PFSK-1 (cell line): ENCODE results near the gene C3orf33.

ENCODE experiments used
- FOXP2 ChIP-seq: optimal IDR thresholded peaks from 2 replicates; pipeline ENCODE3; 2011; ENCODE audit warnings: borderline replicate concordance, control low read depth, inconsistent platforms; ENCODE audit not compliant: insufficient read depth; ENCODE audit errors: extremely low read length, extremely low read depth
- POLR2AphosphoS5 ChIP-seq: IDR thresholded peaks from 2 replicates; pipeline ENCODE4 v1.6.1; 2012; ENCODE audit warnings: low read depth, mild to moderate bottlenecking, control low read depth, low read length, moderate library complexity
- REST ChIP-seq, 2 experiments: IDR thresholded peaks; 2 replicates each; pipeline versions ENCODE4 v1.6.1 to v1.8.0; 2011 to 2012; ENCODE audit warnings: low read depth in 2 of 2, low read length in 2 of 2, control low read depth in 1 of 2, inconsistent platforms in 1 of 2, mild to moderate bottlenecking in 1 of 2, moderate library complexity in 1 of 2; ENCODE audit not compliant: insufficient read depth in 1 of 2
- SIN3A ChIP-seq: IDR thresholded peaks from 2 replicates; pipeline ENCODE4 v1.6.1; 2012; ENCODE audit warnings: mild to moderate bottlenecking, low read length, moderate library complexity, borderline replicate concordance; ENCODE audit not compliant: insufficient read depth
- TAF1 ChIP-seq: IDR thresholded peaks from 2 replicates; pipeline ENCODE4 v1.6.1; 2012; ENCODE audit warnings: low read length, control low read depth, borderline replicate concordance; ENCODE audit not compliant: insufficient read depth

C3orf33 gene

GRCh38 chr3:155748611-155749365 lies 57.3 kb downstream of the C3orf33 start:
- TF ChIP-seq POLR2AphosphoS5: no peak
- TF ChIP-seq TAF1: no peak
- no peak for TF ChIP-seq SIN3A
- no peak for TF ChIP-seq FOXP2
- TF ChIP-seq REST (IDR thresholded peaks at IDR 0.05; ENCODE audit: insufficient read depth in 1 of 2, low read depth in 2 of 2, low read length in 2 of 2): no peak

DNA sequence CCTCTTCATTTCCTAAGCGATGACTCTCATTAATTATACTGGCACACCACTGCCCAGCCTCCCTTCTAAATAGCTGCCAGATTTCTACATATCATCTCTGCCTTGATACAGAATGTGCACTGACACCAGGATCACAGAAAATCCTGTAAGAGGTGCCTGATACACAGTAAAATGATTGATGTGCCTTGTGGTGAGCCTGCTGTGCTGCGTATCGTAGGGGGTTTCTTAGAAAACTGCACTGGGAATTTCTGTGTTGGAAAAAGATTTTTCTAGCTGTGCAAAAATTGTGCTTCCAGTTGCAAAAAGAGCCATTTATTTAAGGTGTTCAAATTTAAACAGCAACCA lies 58.2 kb downstream of the C3orf33 start:
- TF ChIP-seq POLR2AphosphoS5: no peak
- no peak for TF ChIP-seq FOXP2
- TF ChIP-seq REST (IDR thresholded peaks at IDR 0.05; ENCODE audit: insufficient read depth in 1 of 2, low read depth in 2 of 2, low read length in 2 of 2): no peak
- TF ChIP-seq SIN3A: no peak
- no peak for TF ChIP-seq TAF1

DNA sequence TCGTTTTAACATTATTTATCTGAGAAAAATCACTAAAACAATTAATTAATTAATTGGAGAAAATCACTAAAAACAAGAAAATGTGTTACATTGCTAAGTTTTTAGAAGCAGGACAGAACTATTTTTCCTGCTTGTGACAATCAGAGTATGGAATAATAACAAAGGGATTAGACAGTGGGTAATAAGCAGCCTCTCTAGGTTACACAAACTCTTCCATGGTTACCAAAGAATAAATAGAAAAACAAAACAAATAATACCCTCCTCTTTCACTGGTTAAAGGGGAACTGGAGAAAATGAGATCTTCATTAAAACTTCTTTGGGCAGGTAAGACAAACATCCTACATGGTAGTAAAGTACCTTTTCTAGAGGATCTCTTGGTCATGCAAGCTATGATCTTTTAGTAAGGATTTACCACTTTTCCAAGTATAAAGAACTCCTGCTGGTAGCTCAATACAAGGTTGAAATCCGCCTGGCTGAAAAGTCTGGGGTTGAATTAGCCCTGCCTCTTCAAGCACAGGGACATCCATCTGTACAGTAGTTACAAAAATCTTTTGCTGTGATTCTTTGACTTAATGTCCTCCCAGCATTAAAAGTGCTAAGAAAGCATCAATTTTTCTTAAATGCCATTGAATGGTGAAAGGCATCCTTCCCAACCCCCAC lies 58.7 kb downstream of the C3orf33 start:
- no peak for TF ChIP-seq FOXP2

DNA sequence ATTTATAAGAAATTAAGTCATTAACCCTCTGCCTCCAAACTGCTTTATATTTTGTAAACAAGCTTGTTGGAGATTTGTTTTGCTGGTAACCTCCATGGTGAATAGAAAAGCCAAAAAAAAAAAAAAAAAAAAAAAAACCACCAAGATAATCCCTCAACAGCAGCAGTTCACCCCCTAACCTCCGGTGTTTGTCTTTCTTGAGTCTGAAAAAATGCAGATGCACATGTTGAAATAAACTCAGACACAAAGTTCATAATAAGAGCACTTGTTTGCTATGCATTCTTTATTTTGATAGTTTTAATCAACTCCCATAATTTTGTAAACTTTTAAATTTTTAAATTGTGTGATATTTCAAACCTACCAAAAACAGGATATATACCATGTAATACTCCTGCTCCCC lies 59.4 kb downstream of the C3orf33 start:
- TF ChIP-seq REST (IDR thresholded peaks at IDR 0.05; ENCODE audit: insufficient read depth in 1 of 2, low read depth in 2 of 2, low read length in 2 of 2): no peak
- TF ChIP-seq FOXP2: no peak
- no peak for TF ChIP-seq TAF1
- TF ChIP-seq SIN3A: no peak
- no peak for TF ChIP-seq POLR2AphosphoS5

DNA sequence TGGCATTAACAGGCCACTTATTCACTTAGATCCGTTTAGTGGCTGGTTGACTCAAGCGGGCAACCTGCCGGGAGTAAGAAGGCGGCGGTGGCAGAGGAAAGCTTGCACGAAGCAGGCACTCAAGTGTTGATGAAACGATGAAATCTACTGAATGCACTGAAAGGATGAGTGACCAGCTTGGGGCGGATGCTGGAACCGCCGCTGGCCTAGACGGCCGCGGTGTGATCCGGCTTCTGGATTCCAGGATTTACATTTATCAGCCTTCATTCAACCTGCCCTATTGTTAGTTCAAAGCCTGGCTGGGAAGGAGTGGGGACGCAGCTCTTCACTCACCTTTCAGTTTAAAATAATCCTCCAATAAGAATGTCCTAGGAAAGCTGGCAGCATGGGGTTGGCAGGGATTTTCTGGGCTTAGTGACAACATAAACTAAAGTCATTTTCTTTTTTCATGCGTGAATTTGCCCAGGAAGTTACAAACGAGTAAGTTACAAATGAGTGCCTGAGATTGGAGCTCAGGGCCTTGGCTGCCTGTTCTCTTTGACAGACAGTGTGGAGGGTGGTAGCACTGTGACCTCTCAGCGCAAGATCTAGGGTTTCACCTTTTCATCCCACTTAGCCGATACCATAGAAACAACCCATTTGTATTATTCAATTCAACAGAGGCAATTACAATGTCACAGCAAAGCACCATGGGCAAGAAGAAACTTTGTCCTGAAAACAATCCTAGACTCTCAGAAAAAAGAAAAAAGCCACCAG lies 60.1 kb downstream of the C3orf33 start:
- peak; percentile 60; the same call in 1 of the 2 replicates for TF ChIP-seq POLR2AphosphoS5
- TF ChIP-seq SIN3A: 0 out of 2 replicates have a peak, but pooled peaks have one; percentile 16
- no peak for TF ChIP-seq FOXP2
- peak; percentile 30; the same call in 1 of the 2 replicates for TF ChIP-seq TAF1
- no peak for TF ChIP-seq REST (IDR thresholded peaks at IDR 0.05; ENCODE audit: insufficient read depth in 1 of 2, low read depth in 2 of 2, low read length in 2 of 2)
